Measurements from ENCODE around the gene KLF17. TPM values are rescaled to one million over a fixed set of nuclear protein-coding genes. Genes with fewer than 3 reads are reported as not detected.

KLF17 gene
- total and polyA plus RNA-seq, 2 of the 8 experiments (the other 6 are each of a cell fraction or from before 2014, with no cell fraction given) = not detected

DNA sequence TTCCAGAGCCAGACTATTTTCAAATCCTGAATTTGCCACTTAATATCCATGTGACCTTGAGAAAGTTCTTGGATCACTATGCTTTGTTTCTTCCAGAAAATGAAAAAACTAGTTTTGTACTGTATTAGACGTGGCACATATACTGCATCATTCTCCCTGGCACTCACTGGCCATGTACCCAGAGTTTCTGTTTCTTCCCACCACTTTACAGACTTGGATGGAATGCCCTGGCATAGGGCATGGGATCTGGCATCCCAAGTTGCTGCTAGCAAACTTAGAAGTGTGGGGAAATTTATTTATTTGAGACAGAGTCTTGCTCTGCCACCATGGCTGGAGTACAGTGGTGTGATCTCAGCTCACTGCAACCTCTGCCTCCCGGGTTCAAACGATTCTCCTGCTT lies 12.8 kb downstream of the KLF17 start:
- Histone ChIP-seq H3K4me1 (replicated peaks in 1 of 4; ENCODE audit: control insufficient read depth in 3 of 4, insufficient read depth in 4 of 4, low read length in 3 of 4) (no peaks in the 10 kb centered on the region), H2BK12ac (ENCODE audit: low read depth, low read length) (no peak overlapping the region), H2BK20ac (ENCODE audit: low read length) (no peak overlapping the region), H3K79me2 (ENCODE audit: control insufficient read depth in 1 of 2, insufficient read depth in 2 of 2, low read length in 2 of 2) (no peaks in the 10 kb centered on the region), H3K4me2 (ENCODE audit: insufficient read depth in 1 of 2, low read depth in 2 of 2, low read length in 2 of 2) (no peak overlapping the region), H3K14ac (ENCODE audit: insufficient read length) (no peak overlapping the region), H2AFZ (ENCODE audit: low read length) (no peak overlapping the region), H3K9ac (replicated peaks in 1 of 4; ENCODE audit: extremely low read depth in 1 of 4, low read depth in 3 of 4, low read length in 3 of 4) (no peak overlapping the region), H2BK5ac (ENCODE audit: low read depth, low read length) (no peak overlapping the region), H3K4me3 (ENCODE audit: extremely low read depth in 1 of 4, insufficient read depth in 2 of 4, low read depth in 3 of 4, low read length in 4 of 4) (no peak overlapping the region), H4K5ac (ENCODE audit: insufficient read length, low read depth, low read length) (no peak overlapping the region), H3K56ac (replicated peaks; ENCODE audit: insufficient read length, low read depth, low read length) (no peak overlapping the region), H4K8ac (ENCODE audit: extremely low read depth, insufficient read depth, low read length) (no peak overlapping the region), H3K79me1 (ENCODE audit: low read depth, low read length) (no peaks in the 10 kb centered on the region), H3K36me3 (ENCODE audit: control insufficient read depth in 2 of 4, insufficient read depth in 4 of 4, low read length in 3 of 4) (no peaks in the 10 kb centered on the region), H3K27me3 (replicated peaks in 1 of 4; ENCODE audit: control insufficient read depth in 3 of 4, extremely low read depth in 1 of 4, insufficient read depth in 3 of 4, low read length in 3 of 4) (no peaks in the 10 kb centered on the region), H3K9me3 (ENCODE audit: insufficient read depth in 2 of 2, low read depth in 1 of 2, low read length in 1 of 2) (no peaks in the 10 kb centered on the region), H2AK5ac (ENCODE audit: low read depth, low read length) (no peak overlapping the region), H3K23me2 (ENCODE audit: low read depth, low read length) (no peaks in the 10 kb centered on the region; the same call in 1 of the 2 replicates), H2BK120ac (replicated peaks; ENCODE audit: low read depth, low read length) (no peak overlapping the region), H2BK15ac (ENCODE audit: low read length) (no peak overlapping the region), H4K91ac (replicated peaks; ENCODE audit: insufficient read length, low read length) (no peak overlapping the region), H3K18ac (ENCODE audit: extremely low read depth, low read length) (no peak overlapping the region), H4K20me1 (replicated peaks in 1 of 2; ENCODE audit: control insufficient read depth in 1 of 2, insufficient read depth in 2 of 2, low read length in 2 of 2) (no peaks in the 10 kb centered on the region), H3K23ac (ENCODE audit: insufficient read length) (no peak overlapping the region), H3K4ac (replicated peaks; ENCODE audit: insufficient read length, low read depth, low read length) (no peak overlapping the region), H3K27ac (ENCODE audit: low read depth, low read length) (no peak overlapping the region)
- FAIRE-seq (no peak), DNase-seq (ENCODE audit: low read depth in 1 of 2, low spot score in 2 of 2) (no peak)
- WGBS, 2 experiments (ENCODE audit: extremely low coverage in 1 of 2, insufficient coverage in 1 of 2, insufficient read length in 1 of 2, insufficient replicate concordance in 2 of 2, low coverage in 1 of 2, low lambda C conversion rate in 2 of 2, missing lambda C conversion rate in 1 of 2) = 95% methylated on average over 3 of the region's 3 CpGs; no CpG with 5 or more reads in 1 of the 2 experiments
- ChIA-PET POLR2A (ENCODE audit: partially characterized antibody) (interaction anchor here (0.6 to 0.7 kb wide), 2 partner anchors 17 to 75 kb away, joined by 3 read pairs; no protein-coding TSS in a partner anchor), CTCF (ENCODE audit: partially characterized antibody) (interaction anchor here (0.9 kb wide), 2 partner anchors 28 to 85 kb away, joined by 3 read pairs; no protein-coding TSS in a partner anchor)
- TF ChIP-seq SIRT6 (IDR thresholded peaks at IDR 0.05; ENCODE audit: low read length) (no peak), FOSL1 (IDR thresholded peaks at IDR 0.05; ENCODE audit: insufficient read depth, low read depth, low read length) (no peak), SP4 (IDR thresholded peaks at IDR 0.05; ENCODE audit: low read length) (no peak), GABPA (IDR thresholded peaks at IDR 0.05; ENCODE audit: borderline replicate concordance, insufficient read depth, low read length) (no peak), JUN (IDR thresholded peaks at IDR 0.05; ENCODE audit: low read depth, low read length) (no peak), BCL11A (IDR thresholded peaks at IDR 0.05; ENCODE audit: low read depth in 2 of 2, low read length in 2 of 2) (no peak), RNF2 (IDR thresholded peaks at IDR 0.05; ENCODE audit: borderline replicate concordance, low read depth, low read length, missing control alignments, poor library complexity, severe bottlenecking) (no peak), TEAD4 (IDR thresholded peaks at IDR 0.05; ENCODE audit: low read depth, low read length) (no peak), EGR1 (IDR thresholded peaks at IDR 0.05; ENCODE audit: borderline replicate concordance, low read depth, low read length) (no peak), SP2 (IDR thresholded peaks at IDR 0.05; ENCODE audit: low read length) (no peak), ASH2L (IDR thresholded peaks at IDR 0.05; ENCODE audit: low read length) (no peak), POLR2AphosphoS5 (IDR thresholded peaks at IDR 0.05; ENCODE audit: low read depth, low read length) (no peak)
- TF ChIP-seq, protein P1, sequence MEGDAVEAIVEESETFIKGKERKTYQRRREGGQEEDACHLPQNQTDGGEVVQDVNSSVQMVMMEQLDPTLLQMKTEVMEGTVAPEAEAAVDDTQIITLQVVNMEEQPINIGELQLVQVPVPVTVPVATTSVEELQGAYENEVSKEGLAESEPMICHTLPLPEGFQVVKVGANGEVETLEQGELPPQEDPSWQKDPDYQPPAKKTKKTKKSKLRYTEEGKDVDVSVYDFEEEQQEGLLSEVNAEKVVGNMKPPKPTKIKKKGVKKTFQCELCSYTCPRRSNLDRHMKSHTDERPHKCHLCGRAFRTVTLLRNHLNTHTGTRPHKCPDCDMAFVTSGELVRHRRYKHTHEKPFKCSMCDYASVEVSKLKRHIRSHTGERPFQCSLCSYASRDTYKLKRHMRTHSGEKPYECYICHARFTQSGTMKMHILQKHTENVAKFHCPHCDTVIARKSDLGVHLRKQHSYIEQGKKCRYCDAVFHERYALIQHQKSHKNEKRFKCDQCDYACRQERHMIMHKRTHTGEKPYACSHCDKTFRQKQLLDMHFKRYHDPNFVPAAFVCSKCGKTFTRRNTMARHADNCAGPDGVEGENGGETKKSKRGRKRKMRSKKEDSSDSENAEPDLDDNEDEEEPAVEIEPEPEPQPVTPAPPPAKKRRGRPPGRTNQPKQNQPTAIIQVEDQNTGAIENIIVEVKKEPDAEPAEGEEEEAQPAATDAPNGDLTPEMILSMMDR (IDR thresholded peaks at IDR 0.05; ENCODE audit: control extremely low read depth in 1 of 3, insufficient read depth in 1 of 3, low read depth in 1 of 3, low read length in 3 of 3) = no peak

Data from H1 (cell line).